Measurements from ENCODE around the gene ZIC5.
"Not testable (repeated sequence)": the region's sequence is repeated elsewhere in the genome, so short reads cannot be mapped to it uniquely, and the experiment has no call there.

Gene ZIC5

GRCh38 chr13:99959127-99959539 lies 12.4 kb downstream of the ZIC5 start:
- peaks cover 8% of the 10 kb centered on the region for H3K36me3 Mint-ChIP-seq (ENCODE audit: insufficient read depth)
- peaks cover 95% of the 10 kb centered on the region for H3K27me3 Mint-ChIP-seq

GRCh38 chr13:99958406-99959126 lies 13.0 kb downstream of the ZIC5 start:
- H3K9me3 Mint-ChIP-seq: no peaks in the 10 kb centered on the region
- DNase-seq (ENCODE audit: low spot score in 2 of 2) (no peak), ATAC-seq (replicated peaks; ENCODE audit: extremely low read depth, poor library complexity, severe bottlenecking) (no peak)
- H3K4me1 Mint-ChIP-seq: peaks cover 21% of the 10 kb centered on the region
- H3K27me3 Mint-ChIP-seq: peaks cover 95% of the 10 kb centered on the region
- H3K36me3 Mint-ChIP-seq (ENCODE audit: insufficient read depth): peaks cover 9% of the 10 kb centered on the region
- no peak overlapping the region for H3K4me3 Mint-ChIP-seq
- no peak overlapping the region for H3K27ac Mint-ChIP-seq (ENCODE audit: low read depth)

More at GRCh38 chr13:99959127-99959539, 12.4 kb downstream of the ZIC5 start:
- H3K4me3 Mint-ChIP-seq: no peak overlapping the region
- H3K4me1 Mint-ChIP-seq: peaks cover 21% of the 10 kb centered on the region
- DNase-seq (ENCODE audit: low spot score in 2 of 2) (no peak), ATAC-seq (replicated peaks; ENCODE audit: extremely low read depth, poor library complexity, severe bottlenecking) (no peak)
- H3K27ac Mint-ChIP-seq (ENCODE audit: low read depth): no peak overlapping the region
- H3K9me3 Mint-ChIP-seq: no peaks in the 10 kb centered on the region

GRCh38 chr13:99956473-99957349 lies 14.9 kb downstream of the ZIC5 start:
- peaks cover 97% of the 10 kb centered on the region for H3K27me3 Mint-ChIP-seq

GRCh38 chr13:99955747-99956472 lies 15.7 kb downstream of the ZIC5 start:
- Mint-ChIP-seq H3K4me1 (peaks cover 21% of the 10 kb centered on the region), H3K27ac (ENCODE audit: low read depth) (peak overlapping the region; percentile 35), H3K4me3 (peak overlapping the region; percentile 55), H3K36me3 (ENCODE audit: insufficient read depth) (peaks cover 9% of the 10 kb centered on the region), H3K9me3 (no peaks in the 10 kb centered on the region), H3K27me3 (peaks cover 96% of the 10 kb centered on the region)
- ATAC-seq (replicated peaks; ENCODE audit: extremely low read depth, poor library complexity, severe bottlenecking): no peak
- DNase-seq (ENCODE audit: low spot score in 2 of 2): no peak

More at GRCh38 chr13:99956473-99957349, 14.9 kb downstream of the ZIC5 start:
- Mint-ChIP-seq H3K4me3 (peak overlapping the region; percentile 55), H3K36me3 (ENCODE audit: insufficient read depth) (peaks cover 9% of the 10 kb centered on the region), H3K9me3 (no peaks in the 10 kb centered on the region), H3K27ac (ENCODE audit: low read depth) (peak overlapping the region; percentile 35), H3K4me1 (peaks cover 21% of the 10 kb centered on the region)
- no peak for ATAC-seq (replicated peaks; ENCODE audit: extremely low read depth, poor library complexity, severe bottlenecking)
- no peak for DNase-seq (ENCODE audit: low spot score in 2 of 2)

- Mint-ChIP-seq H3K36me3 (ENCODE audit: insufficient read depth) (peaks cover 8% of the 10 kb centered on the region), H3K9me3 (no peaks in the 10 kb centered on the region), H3K4me3 (no peak overlapping the region), H3K4me1 (peaks cover 20% of the 10 kb centered on the region), H3K27me3 (peaks cover 96% of the 10 kb centered on the region), H3K27ac (ENCODE audit: low read depth) (no peak overlapping the region)
- DNase-seq (ENCODE audit: low spot score in 2 of 2): no peak
- ATAC-seq (replicated peaks; ENCODE audit: extremely low read depth, poor library complexity, severe bottlenecking): no peak
Observed at GRCh38 chr13:99955107-99955746, 16.3 kb downstream of the ZIC5 start.

- peaks cover 15% of the 10 kb centered on the region for H3K4me1 Mint-ChIP-seq
- H3K27ac Mint-ChIP-seq (ENCODE audit: low read depth): no peak overlapping the region
- ATAC-seq (replicated peaks; ENCODE audit: extremely low read depth, poor library complexity, severe bottlenecking) (no peak), DNase-seq (ENCODE audit: low spot score in 2 of 2) (no peak)
- H3K4me3 Mint-ChIP-seq: no peak overlapping the region
- H3K36me3 Mint-ChIP-seq (ENCODE audit: insufficient read depth): peaks cover 5% of the 10 kb centered on the region
- H3K9me3 Mint-ChIP-seq: no peaks in the 10 kb centered on the region
- H3K27me3 Mint-ChIP-seq: peaks cover 96% of the 10 kb centered on the region
Observed at GRCh38 chr13:99953138-99953755, 18.3 kb downstream of the ZIC5 start.

GRCh38 chr13:99951666-99952065 lies 19.9 kb downstream of the ZIC5 start:
- H3K4me1 Mint-ChIP-seq; H3K9me3 Mint-ChIP-seq; ATAC-seq (replicated peaks; ENCODE audit: extremely low read depth, poor library complexity, severe bottlenecking); H3K4me3 Mint-ChIP-seq; DNase-seq (ENCODE audit: low spot score in 2 of 2); H3K27ac Mint-ChIP-seq (ENCODE audit: low read depth); H3K36me3 Mint-ChIP-seq (ENCODE audit: insufficient read depth): not testable (repeated sequence)
- peaks cover 96% of the 10 kb centered on the region for H3K27me3 Mint-ChIP-seq

- Mint-ChIP-seq H3K9me3 (no peaks in the 10 kb centered on the region), H3K27me3 (peaks cover 92% of the 10 kb centered on the region), H3K4me1 (no peaks in the 10 kb centered on the region), H3K4me3 (no peak overlapping the region), H3K36me3 (ENCODE audit: insufficient read depth) (peaks cover 2% of the 10 kb centered on the region), H3K27ac (ENCODE audit: low read depth) (no peak overlapping the region)
- DNase-seq (ENCODE audit: low spot score in 2 of 2) (no peak), ATAC-seq (replicated peaks; ENCODE audit: extremely low read depth, poor library complexity, severe bottlenecking) (no peak)
Observed at GRCh38 chr13:99949679-99950413, 21.7 kb downstream of the ZIC5 start.

- DNase-seq (ENCODE audit: low spot score in 2 of 2) (no peak), ATAC-seq (replicated peaks; ENCODE audit: extremely low read depth, poor library complexity, severe bottlenecking) (no peak)
- no peak overlapping the region for H3K4me3 Mint-ChIP-seq
- H3K27me3 Mint-ChIP-seq: peaks cover 92% of the 10 kb centered on the region
- no peaks in the 10 kb centered on the region for H3K4me1 Mint-ChIP-seq
- H3K36me3 Mint-ChIP-seq (ENCODE audit: insufficient read depth): peaks cover 2% of the 10 kb centered on the region
- no peaks in the 10 kb centered on the region for H3K9me3 Mint-ChIP-seq
- H3K27ac Mint-ChIP-seq (ENCODE audit: low read depth): no peak overlapping the region
Observed at GRCh38 chr13:99948907-99949678, 22.5 kb downstream of the ZIC5 start.

GRCh38 chr13:99948411-99948810 lies 23.2 kb downstream of the ZIC5 start:
- H3K27me3 Mint-ChIP-seq: peaks cover 92% of the 10 kb centered on the region
- no peak for DNase-seq (ENCODE audit: low spot score in 2 of 2)
- no peaks in the 10 kb centered on the region for H3K4me1 Mint-ChIP-seq
- no peaks in the 10 kb centered on the region for H3K9me3 Mint-ChIP-seq
- ATAC-seq (replicated peaks; ENCODE audit: extremely low read depth, poor library complexity, severe bottlenecking): no peak
- no peak overlapping the region for H3K27ac Mint-ChIP-seq (ENCODE audit: low read depth)
- H3K4me3 Mint-ChIP-seq: no peak overlapping the region
- H3K36me3 Mint-ChIP-seq (ENCODE audit: insufficient read depth): no peaks in the 10 kb centered on the region

GRCh38 chr13:99947666-99948065 lies 23.9 kb downstream of the ZIC5 start:
- Mint-ChIP-seq H3K27me3 (peaks cover 95% of the 10 kb centered on the region), H3K27ac (ENCODE audit: low read depth) (no peak overlapping the region), H3K36me3 (ENCODE audit: insufficient read depth) (no peaks in the 10 kb centered on the region), H3K4me1 (no peaks in the 10 kb centered on the region), H3K4me3 (no peak overlapping the region), H3K9me3 (no peaks in the 10 kb centered on the region)
- no peak for DNase-seq (ENCODE audit: low spot score in 2 of 2)
- ATAC-seq (replicated peaks; ENCODE audit: extremely low read depth, poor library complexity, severe bottlenecking): no peak

Measured in central memory CD8-positive, alpha-beta T cell (primary cell).